Osteoblast (primary cell): ENCODE measurements around the gene LRRK1. TPM values are rescaled to one million over a fixed set of nuclear protein-coding genes. Genes with fewer than 3 reads are reported as not detected.

Experiments
- DNase-seq: peaks from one replicate; pipeline ENCODE4 v3.0.0; 2011; ENCODE audit warnings: low spot score, mixed read lengths; ENCODE audit not compliant: insufficient read length; ENCODE audit errors: missing footprints
- H2AFZ ChIP-seq: 2 replicates; pipeline ENCODE4 v1.6.0; 2011; ENCODE audit warnings: mild to moderate bottlenecking, low read length
- H3K27ac ChIP-seq: 2 replicates; pipeline ENCODE4 v1.5.1; 2011; ENCODE audit warnings: mild to moderate bottlenecking, low read depth, low read length, moderate library complexity
- H3K27me3 ChIP-seq: 2 replicates; pipeline ENCODE4 v1.6.0; 2012; ENCODE audit warnings: mild to moderate bottlenecking, control low read depth, inconsistent platforms, low read length, moderate library complexity; ENCODE audit not compliant: insufficient read depth
- H3K36me3 ChIP-seq: 2 replicates; pipeline ENCODE4 v1.5.1; 2011; ENCODE audit warnings: mild to moderate bottlenecking, low read length, control low read depth, moderate library complexity; ENCODE audit not compliant: insufficient read depth
- H3K4me1 ChIP-seq: 2 replicates; pipeline ENCODE4 v1.5.1; 2011; ENCODE audit warnings: mild to moderate bottlenecking, low read length, control low read depth, moderate library complexity; ENCODE audit not compliant: insufficient read depth
- H3K4me2 ChIP-seq: 2 replicates; pipeline ENCODE4 v1.6.0; 2011; ENCODE audit warnings: mild to moderate bottlenecking, low read length; ENCODE audit not compliant: insufficient read depth
- H3K4me3 ChIP-seq: fragments of 200-600 bp; sonication (generic); 3 replicates; pipeline ENCODE4 v1.5.1; 2012; ENCODE audit warnings: mild to moderate bottlenecking, low read length, inconsistent platforms; ENCODE audit not compliant: insufficient read depth
- H3K79me2 ChIP-seq: 2 replicates; pipeline ENCODE4 v1.6.0; 2012; ENCODE audit warnings: mild to moderate bottlenecking, low read length, control low read depth, inconsistent platforms; ENCODE audit not compliant: insufficient read depth
- H3K9me3 ChIP-seq: 2 replicates; pipeline ENCODE4 v1.5.1; 2011; ENCODE audit warnings: low read depth, low read length, control low read depth
- H4K20me1 ChIP-seq: 2 replicates; pipeline ENCODE4 v1.6.0; 2012; ENCODE audit warnings: mild to moderate bottlenecking, low read length, control low read depth; ENCODE audit not compliant: insufficient read depth
- total RNA-seq: library from RNA; depleted of rRNA; stranded (reverse); fragments of >200 nt; gene quantifications from 2 replicates; pipeline ENCODE4 v1.2.3, GENCODE V29; 2012
- TF ChIP-seq, protein P1 (sequence below): IDR thresholded peaks from 2 replicates; pipeline ENCODE4 v1.5.1; 2011; ENCODE audit warnings: mild to moderate bottlenecking, low read depth, low read length, moderate library complexity; ENCODE audit errors: extremely low read depth

LRRK1 gene
- total RNA-seq, 1 donor, result 15.2 TPM

DNA sequence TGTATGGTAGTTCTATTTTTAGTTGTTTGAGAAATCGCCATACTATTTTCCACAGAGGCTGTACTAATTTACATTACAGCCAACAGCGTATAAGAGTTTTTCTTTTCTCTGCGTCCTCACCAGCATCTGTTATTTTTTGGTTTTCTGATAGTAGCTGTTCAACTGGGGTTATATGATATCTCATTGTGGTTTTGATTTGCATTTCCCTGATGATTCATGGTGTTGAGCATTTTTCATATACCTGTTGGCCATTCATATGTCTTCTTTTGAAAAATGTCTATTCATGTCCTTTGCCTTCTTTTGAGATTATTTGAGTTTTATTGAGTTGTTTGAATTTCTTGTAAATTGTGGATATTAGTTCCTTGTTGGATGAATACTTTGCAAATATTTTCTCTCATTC, 114.6 kb downstream of the LRRK1 start:
- DNase-seq, result no peak
- peaks cover 27% of the 10 kb centered on the region for H3K36me3 ChIP-seq
- TF ChIP-seq, protein P1, sequence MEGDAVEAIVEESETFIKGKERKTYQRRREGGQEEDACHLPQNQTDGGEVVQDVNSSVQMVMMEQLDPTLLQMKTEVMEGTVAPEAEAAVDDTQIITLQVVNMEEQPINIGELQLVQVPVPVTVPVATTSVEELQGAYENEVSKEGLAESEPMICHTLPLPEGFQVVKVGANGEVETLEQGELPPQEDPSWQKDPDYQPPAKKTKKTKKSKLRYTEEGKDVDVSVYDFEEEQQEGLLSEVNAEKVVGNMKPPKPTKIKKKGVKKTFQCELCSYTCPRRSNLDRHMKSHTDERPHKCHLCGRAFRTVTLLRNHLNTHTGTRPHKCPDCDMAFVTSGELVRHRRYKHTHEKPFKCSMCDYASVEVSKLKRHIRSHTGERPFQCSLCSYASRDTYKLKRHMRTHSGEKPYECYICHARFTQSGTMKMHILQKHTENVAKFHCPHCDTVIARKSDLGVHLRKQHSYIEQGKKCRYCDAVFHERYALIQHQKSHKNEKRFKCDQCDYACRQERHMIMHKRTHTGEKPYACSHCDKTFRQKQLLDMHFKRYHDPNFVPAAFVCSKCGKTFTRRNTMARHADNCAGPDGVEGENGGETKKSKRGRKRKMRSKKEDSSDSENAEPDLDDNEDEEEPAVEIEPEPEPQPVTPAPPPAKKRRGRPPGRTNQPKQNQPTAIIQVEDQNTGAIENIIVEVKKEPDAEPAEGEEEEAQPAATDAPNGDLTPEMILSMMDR, result no peak

DNA sequence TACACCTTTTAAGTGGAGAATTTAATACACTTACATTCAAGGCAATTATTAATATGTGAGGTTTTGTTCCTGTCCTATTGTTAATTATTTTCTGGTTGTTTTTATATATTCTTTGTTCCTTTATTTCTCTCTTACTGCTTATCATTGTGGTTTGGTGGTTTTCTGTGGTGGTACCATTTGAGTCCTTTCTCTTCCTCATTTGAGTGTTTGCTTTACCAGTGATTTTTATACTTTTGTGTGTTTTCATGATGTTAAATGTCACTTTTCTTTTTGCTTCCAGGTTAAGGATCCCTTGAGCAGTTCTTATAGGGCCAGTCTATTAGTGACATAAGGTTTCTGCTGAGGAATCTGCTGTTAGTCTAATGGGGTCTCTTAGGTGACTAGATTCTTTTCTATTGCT, 116.5 kb downstream of the LRRK1 start:
- no peaks in the 10 kb centered on the region for H3K79me2 ChIP-seq
- H2AFZ ChIP-seq, result no peak overlapping the region
- H4K20me1 ChIP-seq, result peaks cover 5% of the 10 kb centered on the region
- H3K27me3 ChIP-seq, result no peaks in the 10 kb centered on the region
- H3K36me3 ChIP-seq, result peaks cover 17% of the 10 kb centered on the region
- no peak for DNase-seq
- TF ChIP-seq, protein P1, result no peak
- no peak overlapping the region for H3K4me2 ChIP-seq
- no peak overlapping the region for H3K27ac ChIP-seq
- H3K9me3 ChIP-seq, result no peaks in the 10 kb centered on the region
- no peak overlapping the region for H3K4me3 ChIP-seq
- H3K4me1 ChIP-seq, result no peaks in the 10 kb centered on the region

More for the DNA sequence above, 114.6 kb downstream of the LRRK1 start:
- Histone ChIP-seq H3K9me3 (no peaks in the 10 kb centered on the region), H4K20me1 (peaks cover 5% of the 10 kb centered on the region), H3K4me2 (no peak overlapping the region), H3K27me3 (no peaks in the 10 kb centered on the region), H2AFZ (no peak overlapping the region), H3K79me2 (no peaks in the 10 kb centered on the region), H3K4me1 (no peaks in the 10 kb centered on the region), H3K4me3 (no peak overlapping the region), H3K27ac (no peak overlapping the region)

DNA sequence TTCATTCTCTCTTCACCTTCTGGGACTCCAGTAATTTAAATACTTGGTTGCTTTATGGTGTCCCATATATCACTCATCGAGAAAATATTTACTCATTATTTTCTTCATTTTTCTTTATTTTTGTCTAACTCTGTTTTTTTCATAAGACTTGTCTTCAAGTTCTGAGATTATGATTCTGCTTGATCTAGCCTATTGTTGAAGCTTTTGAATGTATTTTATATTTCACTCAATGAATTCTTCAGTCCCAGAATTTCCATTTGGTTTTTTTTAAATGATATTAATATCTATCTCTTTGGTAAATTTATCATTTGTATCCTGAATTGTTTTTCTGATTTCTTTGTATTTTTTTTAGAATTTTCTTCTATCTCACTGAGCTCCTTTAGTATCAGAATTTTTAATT, 117.0 kb downstream of the LRRK1 start:
- H3K4me2 ChIP-seq, result no peak overlapping the region
- TF ChIP-seq, protein P1, result no peak
- no peak for DNase-seq

DNA sequence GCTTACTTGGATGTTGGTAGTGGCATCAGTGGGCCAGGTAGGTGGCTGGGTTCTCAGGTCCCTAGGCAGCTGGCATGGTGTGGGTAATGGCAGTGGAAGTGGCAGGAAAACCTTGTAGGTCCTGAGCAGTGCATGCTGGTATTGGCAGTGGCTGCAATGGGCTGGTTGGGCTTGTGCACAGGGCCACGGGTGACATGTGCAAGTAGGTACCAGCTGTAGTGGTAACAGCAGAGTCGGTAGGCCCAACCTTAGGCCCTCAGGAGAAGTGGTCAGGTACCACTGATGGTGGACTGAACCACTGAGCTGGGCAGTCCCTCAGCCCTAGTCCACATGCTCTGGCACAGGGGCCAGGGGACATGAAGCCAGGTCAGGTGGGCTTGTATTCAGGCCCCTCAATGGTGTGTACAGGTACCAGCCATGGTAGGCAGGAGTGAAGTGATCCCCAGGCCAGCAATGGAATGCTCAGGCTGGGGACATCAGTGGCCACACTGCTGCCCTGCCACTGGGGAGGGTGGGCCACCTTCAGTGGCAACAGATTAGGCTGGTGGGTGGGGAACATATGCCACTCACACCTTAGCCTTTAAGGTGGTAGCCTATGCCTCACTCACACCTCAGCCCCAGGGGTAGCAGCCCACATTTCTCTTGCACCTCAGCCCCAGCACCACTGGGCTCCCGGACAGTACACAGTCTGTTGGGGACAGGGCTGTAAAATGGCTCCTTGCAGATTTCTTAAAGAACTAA, 118.1 kb downstream of the LRRK1 start:
- peak; percentile 37 for DNase-seq
- H3K4me1 ChIP-seq, result no peaks in the 10 kb centered on the region

More for the DNA sequence above, 117.0 kb downstream of the LRRK1 start:
- Histone ChIP-seq H3K4me1 (no peaks in the 10 kb centered on the region), H3K36me3 (peaks cover 11% of the 10 kb centered on the region), H3K27me3 (no peaks in the 10 kb centered on the region), H2AFZ (no peak overlapping the region), H4K20me1 (peaks cover 5% of the 10 kb centered on the region), H3K79me2 (no peaks in the 10 kb centered on the region), H3K9me3 (no peaks in the 10 kb centered on the region), H3K27ac (no peak overlapping the region), H3K4me3 (no peak overlapping the region)

More for the DNA sequence above, 118.1 kb downstream of the LRRK1 start:
- Histone ChIP-seq H4K20me1 (peaks cover 5% of the 10 kb centered on the region), H3K27ac (no peak overlapping the region), H3K4me3 (no peak overlapping the region), H2AFZ (no peak overlapping the region), H3K27me3 (no peaks in the 10 kb centered on the region), H3K36me3 (peaks cover 6% of the 10 kb centered on the region), H3K9me3 (no peaks in the 10 kb centered on the region), H3K4me2 (no peak overlapping the region), H3K79me2 (no peaks in the 10 kb centered on the region)
- TF ChIP-seq, protein P1, result no peak
